Suprapubic skin (tissue), 4 donors: ENCODE results near the gene NKPD1.

ENCODE experiments used
- EP300 ChIP-seq: sonication (generic); formaldehyde crosslinking; IDR thresholded peaks from one replicate; pipeline ENCODE4 v1.6.1; 2017; ENCODE audit warnings: antibody characterized with exemption
- POLR2A ChIP-seq, 2 donors: fragments of 450-650 bp; IDR thresholded peaks; one replicate each; pipeline ENCODE4 v1.6.1; 2017; ENCODE audit warnings: antibody characterized with exemption in 2 of 2, mild to moderate bottlenecking in 2 of 2, moderate library complexity in 2 of 2
- POLR2AphosphoS5 ChIP-seq, 3 donors: sonication (generic); formaldehyde crosslinking; IDR thresholded peaks; one replicate each; pipeline ENCODE4 v1.6.1; 2017; ENCODE audit warnings: antibody characterized with exemption in 3 of 3
- TF ChIP-seq, protein P1 (sequence below), 2 donors: fragments of 200-600 bp in 1 of 2; fragments of 450-650 bp in 1 of 2; sonication (generic) in 1 of 2; IDR thresholded peaks; one replicate each; pipeline ENCODE4 v1.5.1; 2016 to 2019; ENCODE audit warnings: antibody characterized with exemption in 2 of 2, mild to moderate bottlenecking in 1 of 2, moderate library complexity in 1 of 2

DNA sequence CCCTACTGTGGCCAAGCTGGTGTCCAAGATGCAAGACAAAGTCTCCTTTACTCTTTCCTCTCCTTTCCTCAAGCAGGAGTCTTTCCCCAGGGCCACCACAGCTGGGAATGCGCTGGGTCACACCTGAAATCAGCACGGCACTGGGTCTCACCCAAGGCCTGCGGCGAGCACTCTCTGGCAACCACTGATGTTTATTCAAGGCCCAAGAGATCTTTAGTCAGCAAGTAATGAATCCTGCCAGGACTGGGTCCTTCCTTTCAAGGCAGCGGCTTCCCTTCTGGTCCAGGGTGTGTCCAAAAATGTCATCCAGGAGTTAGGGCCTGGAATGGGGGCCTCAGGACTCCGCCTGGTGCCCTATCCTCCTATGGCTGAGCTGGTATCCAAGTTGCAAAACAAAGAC lies 41.9 kb upstream of the NKPD1 start:
- TF ChIP-seq, protein P1, sequence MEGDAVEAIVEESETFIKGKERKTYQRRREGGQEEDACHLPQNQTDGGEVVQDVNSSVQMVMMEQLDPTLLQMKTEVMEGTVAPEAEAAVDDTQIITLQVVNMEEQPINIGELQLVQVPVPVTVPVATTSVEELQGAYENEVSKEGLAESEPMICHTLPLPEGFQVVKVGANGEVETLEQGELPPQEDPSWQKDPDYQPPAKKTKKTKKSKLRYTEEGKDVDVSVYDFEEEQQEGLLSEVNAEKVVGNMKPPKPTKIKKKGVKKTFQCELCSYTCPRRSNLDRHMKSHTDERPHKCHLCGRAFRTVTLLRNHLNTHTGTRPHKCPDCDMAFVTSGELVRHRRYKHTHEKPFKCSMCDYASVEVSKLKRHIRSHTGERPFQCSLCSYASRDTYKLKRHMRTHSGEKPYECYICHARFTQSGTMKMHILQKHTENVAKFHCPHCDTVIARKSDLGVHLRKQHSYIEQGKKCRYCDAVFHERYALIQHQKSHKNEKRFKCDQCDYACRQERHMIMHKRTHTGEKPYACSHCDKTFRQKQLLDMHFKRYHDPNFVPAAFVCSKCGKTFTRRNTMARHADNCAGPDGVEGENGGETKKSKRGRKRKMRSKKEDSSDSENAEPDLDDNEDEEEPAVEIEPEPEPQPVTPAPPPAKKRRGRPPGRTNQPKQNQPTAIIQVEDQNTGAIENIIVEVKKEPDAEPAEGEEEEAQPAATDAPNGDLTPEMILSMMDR (IDR thresholded peaks at IDR 0.05): no peak
- TF ChIP-seq EP300 (no peak), POLR2A (IDR thresholded peaks at IDR 0.05) (no peak), POLR2AphosphoS5 (IDR thresholded peaks at IDR 0.05) (no peak)
